Astrocyte of the hippocampus (primary cell): Measurements from ENCODE around the gene ARHGAP25.

Experiments used
- DNase-seq: peaks from one replicate; pipeline ENCODE4 v3.0.0; 2011; ENCODE audit warnings: low read depth, low spot score

ARHGAP25 gene

GRCh38 chr2:68766376-68766845, 31.8 kb downstream of the ARHGAP25 start:
- no peak for DNase-seq

DNA sequence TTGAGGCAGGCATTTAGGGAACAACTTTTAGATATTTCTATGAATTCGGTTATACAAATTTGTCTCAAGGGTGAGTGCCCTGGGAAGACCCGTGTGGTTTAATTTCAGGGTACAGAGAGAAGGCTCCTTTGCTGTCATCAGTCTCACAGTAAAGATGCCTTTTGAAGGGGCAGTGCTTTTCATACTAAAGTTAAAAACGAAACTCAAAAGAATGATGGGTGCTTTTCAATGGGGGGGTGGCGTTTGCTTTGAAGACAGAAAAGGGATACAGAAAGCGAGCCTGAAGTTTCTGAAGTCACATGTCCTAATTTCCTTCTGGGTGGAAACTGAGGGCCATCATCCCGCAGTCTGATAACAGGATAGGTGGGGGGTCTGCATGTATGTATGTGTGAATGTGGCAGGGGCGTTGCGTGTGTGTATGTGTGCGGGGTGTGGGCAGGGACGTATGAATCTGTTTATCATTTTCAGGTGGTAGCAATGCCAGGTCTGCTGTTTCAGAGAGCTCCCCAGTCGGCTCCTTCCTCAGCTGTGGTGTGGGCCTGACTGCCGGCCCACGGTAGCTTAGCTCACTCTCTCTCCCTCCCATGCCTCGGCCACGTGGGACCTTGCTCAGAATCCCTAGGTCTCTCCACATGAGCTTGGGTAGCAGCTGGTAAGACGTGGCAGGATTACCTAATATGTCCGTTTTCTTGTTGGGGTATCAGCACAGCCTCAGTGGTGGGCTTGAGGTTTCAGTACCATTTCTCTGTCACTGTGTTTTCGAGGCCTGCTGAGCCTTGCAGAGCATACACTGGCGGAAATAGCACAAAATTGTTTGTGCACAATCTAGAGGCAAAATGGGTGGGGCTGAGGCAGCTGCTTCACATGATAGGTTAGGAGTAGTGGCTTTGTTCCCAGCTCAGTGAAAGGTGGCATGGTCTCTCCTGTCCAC, 32.7 kb downstream of the ARHGAP25 start:
- DNase-seq: no peak

DNA sequence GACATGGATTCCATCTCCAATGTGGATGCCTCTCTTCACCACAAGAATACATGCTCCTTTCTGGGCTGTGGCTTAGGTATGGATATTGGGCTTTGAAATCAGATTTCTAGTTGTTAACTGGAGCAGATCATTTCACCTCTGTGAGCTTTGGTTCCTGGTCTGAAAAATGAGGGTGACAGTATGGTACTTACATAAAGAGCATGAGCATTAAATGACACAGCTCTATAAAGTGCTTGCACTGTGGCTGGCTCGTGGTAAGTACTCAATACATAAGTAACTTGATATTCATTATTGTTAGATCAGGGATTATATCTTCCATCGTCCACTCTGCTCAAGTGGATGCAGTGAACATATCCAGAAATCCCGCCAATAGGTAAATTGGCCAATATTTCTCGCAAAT, 33.4 kb downstream of the ARHGAP25 start:
- DNase-seq: no peak

- DNase-seq: no peak
Observed at GRCh38 chr2:68768461-68768860, 33.9 kb downstream of the ARHGAP25 start.

- no peak for DNase-seq
Observed at GRCh38 chr2:68768951-68769350, 34.3 kb downstream of the ARHGAP25 start.

- DNase-seq: no peak
Observed at GRCh38 chr2:68769586-68770270, 35.1 kb downstream of the ARHGAP25 start.

DNA sequence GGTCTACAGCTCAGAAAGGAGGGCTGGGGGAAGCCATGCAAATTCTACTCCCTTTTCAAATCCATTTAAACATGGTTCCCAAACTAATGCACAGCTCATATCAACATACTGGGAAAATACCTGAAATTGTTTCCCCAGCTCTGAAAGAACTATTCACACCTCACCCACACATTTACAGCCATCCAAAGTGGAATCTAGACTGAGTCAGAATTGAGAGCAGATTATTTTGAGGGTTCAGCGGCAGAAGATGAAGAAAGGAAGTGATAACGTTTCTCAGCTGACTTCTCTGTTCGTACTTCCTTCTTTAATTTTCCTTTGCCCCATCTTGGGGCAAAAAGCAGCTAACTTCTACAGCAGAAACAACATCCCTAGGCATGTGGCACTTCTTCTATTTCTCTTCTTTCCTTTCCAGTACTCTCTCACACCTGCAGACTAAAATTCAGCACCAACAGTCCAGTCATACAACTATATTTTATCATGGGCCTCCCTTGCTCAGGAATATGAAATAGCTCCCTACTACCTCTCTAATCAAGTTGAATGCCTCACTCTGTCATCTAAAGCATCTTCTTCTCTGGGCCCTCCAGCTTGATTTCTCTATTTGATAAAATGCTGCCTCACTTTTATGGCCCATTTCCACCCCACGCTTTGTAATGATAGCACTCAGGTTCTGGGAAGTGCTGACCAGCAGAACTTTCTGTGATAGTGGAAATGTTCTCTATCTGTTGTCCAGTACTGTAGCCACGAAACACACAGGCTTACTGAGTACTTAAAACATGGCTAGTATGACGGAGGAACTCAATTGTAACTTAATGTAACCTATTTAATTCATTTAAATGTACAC, 35.9 kb downstream of the ARHGAP25 start:
- DNase-seq: no peak

DNA sequence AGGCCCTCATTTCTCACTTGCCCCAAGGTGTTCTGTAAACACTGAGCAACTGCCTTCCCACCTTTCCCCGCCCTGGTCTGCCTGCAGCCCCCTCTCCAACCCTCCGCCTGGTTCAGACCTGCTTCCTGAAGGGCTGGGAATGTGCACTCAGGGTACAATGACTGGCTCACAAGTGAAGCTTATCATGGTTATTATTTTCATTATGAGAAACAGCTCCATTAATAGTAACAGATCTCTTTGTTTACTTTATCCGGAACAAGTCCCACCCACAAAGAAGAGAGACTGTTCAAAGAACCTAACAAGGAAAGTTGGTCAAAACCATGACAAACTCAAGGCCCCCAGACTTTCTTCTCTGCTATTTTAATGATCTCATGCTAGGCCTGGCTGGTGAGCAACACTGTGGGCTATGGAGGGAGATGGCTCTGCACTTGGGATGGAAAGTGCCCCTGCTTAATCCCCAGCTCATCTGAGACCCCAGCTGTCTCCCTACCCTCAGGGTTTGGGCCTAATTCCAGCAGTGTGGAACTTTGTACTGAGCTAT, 36.7 kb downstream of the ARHGAP25 start:
- DNase-seq: no peak

GRCh38 chr2:68772109-68772508, 37.5 kb downstream of the ARHGAP25 start:
- no peak for DNase-seq

DNA sequence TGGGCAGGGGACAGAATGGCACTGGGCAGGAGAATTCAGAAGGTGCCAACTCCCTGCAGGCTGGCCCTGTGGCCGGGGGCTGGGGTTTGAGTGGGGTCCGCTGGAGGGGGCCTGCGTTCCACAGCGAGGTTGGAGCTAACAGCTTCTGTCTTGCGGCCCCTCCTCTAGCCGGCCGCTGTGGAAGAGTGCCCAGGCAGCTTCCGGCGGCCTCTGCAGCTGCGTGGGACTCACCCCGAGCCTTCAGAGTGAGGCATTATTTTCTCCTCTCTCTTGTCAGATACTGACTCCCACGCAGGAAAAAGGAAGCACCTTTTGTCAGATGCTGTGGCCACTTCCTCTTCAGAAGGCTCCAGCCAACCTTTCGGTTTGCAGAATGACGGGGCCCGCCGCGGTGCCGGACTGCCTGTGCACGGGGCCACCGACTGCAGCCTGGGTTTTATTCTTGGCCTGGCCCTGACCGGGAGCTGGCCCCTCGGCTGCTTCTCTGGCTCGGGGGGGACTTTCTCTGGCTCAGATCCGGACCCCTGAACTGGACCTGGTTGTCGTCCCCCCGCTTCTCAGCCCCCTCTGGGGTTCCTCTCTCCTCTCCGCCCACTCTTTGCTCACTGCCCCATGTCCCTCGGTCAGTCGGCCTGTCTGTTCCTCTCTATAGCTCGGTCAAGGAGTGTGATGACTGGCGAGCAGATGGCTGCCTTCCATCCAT, 40.1 kb downstream of the ARHGAP25 start:
- DNase-seq: no peak

DNA sequence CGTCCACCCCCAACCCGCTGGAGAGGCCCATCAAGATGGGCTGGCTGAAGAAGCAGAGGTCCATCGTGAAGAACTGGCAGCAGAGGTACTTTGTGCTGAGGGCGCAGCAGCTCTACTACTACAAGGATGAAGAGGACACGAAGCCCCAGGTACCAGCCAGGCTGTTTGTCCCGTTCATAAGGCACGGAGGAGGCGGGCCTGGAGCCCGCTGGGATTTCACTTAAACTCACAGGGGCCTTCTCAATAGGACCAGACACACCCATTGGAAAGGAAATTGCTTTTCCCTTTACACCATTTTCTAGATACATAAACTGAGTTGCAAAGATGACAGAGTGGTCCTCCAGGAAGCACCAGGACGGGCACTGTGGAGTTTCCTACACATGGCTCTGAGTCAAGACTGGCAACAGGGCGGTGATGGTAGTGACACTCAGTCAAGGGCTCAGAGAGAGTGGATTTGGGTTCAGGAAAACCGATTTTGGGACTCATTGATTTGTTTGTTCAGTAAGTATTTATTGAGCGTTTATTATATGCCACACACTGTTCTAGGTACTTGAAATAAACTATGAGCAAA, 40.7 kb downstream of the ARHGAP25 start:
- DNase-seq: no peak

DNA sequence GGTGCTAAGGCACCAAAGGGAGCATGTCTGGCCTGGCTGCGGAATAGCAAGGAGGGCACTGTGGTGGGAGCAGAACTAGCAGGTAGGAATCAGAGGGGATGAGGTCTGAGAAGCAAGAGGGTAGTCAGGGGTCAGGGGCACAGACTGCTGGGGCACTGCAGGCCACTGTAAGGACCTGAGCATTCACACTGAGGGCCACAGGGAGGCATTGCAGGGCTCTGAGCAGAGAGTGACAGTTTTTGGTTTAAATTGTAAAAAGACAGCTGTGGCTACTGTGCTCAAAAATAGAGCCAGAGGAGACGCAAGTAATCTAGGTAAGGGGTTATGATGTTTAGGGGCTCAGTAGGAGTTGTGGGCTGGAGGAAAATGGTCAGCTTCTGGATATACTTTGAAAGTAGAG, 41.5 kb downstream of the ARHGAP25 start:
- no peak for DNase-seq

DNA sequence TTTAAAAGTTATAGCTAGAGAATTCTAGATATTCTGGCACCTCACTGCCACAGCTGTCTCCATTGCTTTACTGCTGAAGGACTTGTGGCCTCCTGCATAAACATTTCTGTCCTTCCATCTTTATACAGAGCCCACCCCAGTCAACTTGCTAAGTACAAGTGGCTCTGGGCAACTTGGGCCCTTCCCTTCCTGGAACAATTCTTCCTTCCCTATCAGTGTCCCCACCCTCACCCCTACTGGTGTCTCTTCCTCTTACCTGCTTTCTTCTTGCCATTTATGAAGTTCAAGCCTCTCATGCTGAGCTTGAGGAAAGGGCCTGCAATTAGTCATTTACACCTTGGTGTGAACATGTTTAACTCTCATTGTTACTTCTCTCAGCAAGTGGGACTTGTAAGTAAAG, 45.0 kb downstream of the ARHGAP25 start:
- DNase-seq: no peak

- no peak for DNase-seq
Observed at GRCh38 chr2:68784188-68784587, 49.6 kb downstream of the ARHGAP25 start.

- no peak for DNase-seq
Observed at GRCh38 chr2:68784915-68785314, 50.3 kb downstream of the ARHGAP25 start.

DNA sequence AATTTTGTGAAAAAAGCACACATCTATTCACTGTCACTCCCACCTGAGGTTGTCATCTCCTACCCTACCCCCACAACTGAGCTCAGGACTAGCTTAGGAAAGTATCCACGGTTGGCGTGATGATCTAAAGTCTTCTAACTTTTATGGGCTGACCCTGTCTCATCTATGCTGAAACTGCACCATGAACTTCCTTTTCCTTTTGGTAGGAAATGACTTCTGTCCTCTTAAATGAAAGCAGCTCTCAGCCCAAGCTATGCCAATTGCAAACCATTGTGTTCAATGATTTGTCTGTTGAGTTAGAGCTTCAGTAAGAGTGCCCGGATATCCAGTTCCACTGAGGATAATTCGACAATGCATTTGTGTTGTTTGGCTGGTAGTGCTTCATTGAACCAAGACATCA, 52.7 kb downstream of the ARHGAP25 start:
- no peak for DNase-seq

DNA sequence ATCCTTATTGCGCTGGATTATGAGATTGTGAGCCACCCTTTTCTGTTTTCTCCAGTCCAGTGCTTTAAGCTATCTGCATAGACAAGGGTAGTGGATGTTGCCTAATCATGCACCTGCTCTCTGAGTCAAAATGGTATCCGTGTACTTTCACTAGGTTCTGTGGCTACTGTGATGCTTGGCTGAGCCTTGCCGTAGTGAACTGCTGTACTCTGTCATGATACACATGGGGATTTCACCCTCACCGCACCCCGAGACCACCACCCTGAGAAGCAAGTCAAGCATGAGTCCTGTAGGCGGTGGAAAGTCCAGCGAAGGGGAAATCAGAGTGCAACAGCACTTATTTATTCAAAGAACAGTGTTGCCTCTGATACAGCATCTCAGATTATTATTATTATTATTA, 55.0 kb downstream of the ARHGAP25 start:
- DNase-seq: no peak

DNA sequence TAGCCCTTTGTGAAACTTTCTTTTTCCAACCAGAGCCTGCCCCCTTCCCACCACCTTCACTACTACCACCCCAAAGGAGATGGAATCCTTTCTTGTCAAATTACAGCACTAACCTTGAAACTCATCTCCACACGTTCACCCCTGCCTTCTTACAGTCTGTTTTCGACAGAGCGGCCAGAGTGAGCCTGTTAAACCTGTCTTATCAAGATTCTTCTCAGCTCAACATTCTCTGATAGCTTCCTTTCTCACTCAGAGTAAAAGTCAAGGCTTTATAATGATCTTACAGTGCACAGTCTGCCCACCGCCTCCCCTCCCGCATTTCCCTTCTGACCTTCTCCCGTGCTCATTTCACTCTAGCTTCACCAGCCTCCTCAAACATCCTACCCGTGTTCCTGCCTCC, 56.0 kb downstream of the ARHGAP25 start:
- DNase-seq: no peak

DNA sequence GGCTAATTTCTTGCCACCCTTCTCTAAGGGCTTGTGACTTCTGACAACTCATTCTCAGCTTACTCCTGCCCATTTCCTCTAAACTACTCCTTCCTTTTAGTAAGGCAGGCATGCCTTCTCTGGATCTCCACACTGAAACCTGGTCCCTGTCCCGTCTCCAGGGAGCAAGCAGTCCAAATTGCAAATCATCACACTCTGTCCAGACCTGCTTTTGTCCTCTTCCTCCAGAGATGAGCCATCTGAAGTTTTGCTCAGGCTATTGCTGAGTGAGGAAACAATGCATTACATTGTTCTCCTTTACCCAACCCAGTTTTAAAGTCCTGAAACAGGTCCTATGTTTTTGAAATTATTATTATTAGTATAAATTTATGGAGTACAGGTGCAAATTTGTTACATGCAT, 57.3 kb downstream of the ARHGAP25 start:
- DNase-seq: no peak

DNA sequence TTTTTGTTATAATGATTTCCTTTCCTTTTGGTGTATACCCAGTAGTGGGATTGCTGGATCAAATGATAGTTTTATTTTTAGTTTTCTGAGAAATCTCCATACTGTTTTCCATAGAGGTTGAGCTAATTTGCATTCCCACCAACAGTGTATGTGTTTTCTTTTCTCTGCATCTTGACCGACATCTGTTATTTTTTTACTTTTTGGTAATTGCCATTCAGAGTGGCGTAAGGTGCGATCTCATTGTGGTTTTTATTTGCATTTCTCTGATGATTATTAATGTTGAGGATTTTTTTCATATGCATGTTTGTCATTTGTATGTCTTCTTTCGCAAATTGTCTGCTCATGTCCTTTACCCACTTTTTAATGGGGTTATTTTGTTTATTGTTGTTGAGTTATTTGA, 58.1 kb downstream of the ARHGAP25 start:
- DNase-seq: no peak
